Lung (tissue), 12 donors: ENCODE results near the gene APCDD1. TPM values are rescaled to one million over a fixed set of nuclear protein-coding genes. Genes with fewer than 3 reads are reported as not detected.

ENCODE experiments used
- ATAC-seq: fragments of 200-7000 bp; cut with Tn5 transposase; one replicate; pipeline ENCODE4 v1.9.1; 2020; ENCODE audit warnings: moderate number of reproducible peaks; ENCODE audit not compliant: insufficient read depth, low FRiP score
- DNase-seq, 3 donors: peaks; one replicate each; pipeline ENCODE4 v3.0.0-alpha.2; 2013 to 2017
- H3K27ac ChIP-seq, 2 donors: one replicate each; pipeline ENCODE4 v1.5.1; 2013; ENCODE audit warnings: mild to moderate bottlenecking in 2 of 2, moderate library complexity in 2 of 2, control low read depth in 1 of 2, inconsistent platforms in 1 of 2, low read depth in 1 of 2, low read length in 1 of 2
- H3K27me3 ChIP-seq, 3 donors: one replicate each; pipeline ENCODE4 v1.5.1; 2013; ENCODE audit warnings: low read length in 2 of 3; ENCODE audit not compliant: control insufficient read depth in 3 of 3, insufficient read depth in 3 of 3
- H3K36me3 ChIP-seq, 4 donors: one replicate each; pipeline ENCODE4 v1.5.1; 2013; ENCODE audit warnings: low read length in 4 of 4, mild to moderate bottlenecking in 1 of 4, moderate library complexity in 1 of 4; ENCODE audit not compliant: control insufficient read depth in 4 of 4, insufficient read depth in 4 of 4
- H3K4me1 ChIP-seq, 5 donors: one replicate each; pipeline ENCODE4 v1.5.1; 2013; ENCODE audit warnings: low read length in 5 of 5, mild to moderate bottlenecking in 2 of 5, moderate library complexity in 1 of 5; ENCODE audit not compliant: control insufficient read depth in 5 of 5, insufficient read depth in 5 of 5
- H3K4me3 ChIP-seq: one replicate; pipeline ENCODE4 v1.5.1; 2013; ENCODE audit warnings: mild to moderate bottlenecking, control low read depth, moderate library complexity
- H3K9ac ChIP-seq, 2 donors: one replicate each; pipeline ENCODE4 v1.5.1; 2013; ENCODE audit warnings: low read length in 2 of 2, control low read depth in 1 of 2; ENCODE audit not compliant: insufficient read depth in 1 of 2
- H3K9me3 ChIP-seq, 4 donors: one replicate each; pipeline ENCODE4 v1.5.1; 2013; ENCODE audit warnings: low read length in 3 of 4, mild to moderate bottlenecking in 1 of 4, moderate library complexity in 1 of 4; ENCODE audit not compliant: control insufficient read depth in 4 of 4, insufficient read depth in 3 of 4
- WGBS, 2 donors: extraction: QIAGEN DNeasy Blood & Tissue Kit; methylation state at CpG; one replicate each; pipeline ENCODE4 v1.1.7; 2013; 5-methylcytosine and 5-hydroxymethylcytosine counted together
- polyA plus RNA-seq, 2 donors: library from polyadenylated mRNA; stranded (reverse); fragments of 200-250 nt; gene quantifications; one replicate each; pipeline ENCODE4 v1.2.1, GENCODE V29; 2013
- total RNA-seq, 2 donors: library from RNA; depleted of rRNA in 1 of 2; stranded (reverse); fragments of >200 nt in 1 of 2; gene quantifications; one replicate each; pipeline ENCODE4 v1.2.1, GENCODE V29; 2014 to 2021
- TF ChIP-seq, protein P1 (sequence below): IDR thresholded peaks from 2 replicates; pipeline ENCODE4 v1.5.1; 2012; ENCODE audit warnings: mild to moderate bottlenecking; ENCODE audit errors: control extremely low read depth, extremely low read depth
- donor health status: control.
- donor health status: control.
- donor health status: Bipolar disorder and iron deficiency.
- donor health status: healthy.
- donor health status: DM: yes; HTN: yes; CAD: no.

Gene APCDD1
- total and polyA plus RNA-seq, 4 donors = 6.8 to 77.4 (median 29.3) TPM

DNA sequence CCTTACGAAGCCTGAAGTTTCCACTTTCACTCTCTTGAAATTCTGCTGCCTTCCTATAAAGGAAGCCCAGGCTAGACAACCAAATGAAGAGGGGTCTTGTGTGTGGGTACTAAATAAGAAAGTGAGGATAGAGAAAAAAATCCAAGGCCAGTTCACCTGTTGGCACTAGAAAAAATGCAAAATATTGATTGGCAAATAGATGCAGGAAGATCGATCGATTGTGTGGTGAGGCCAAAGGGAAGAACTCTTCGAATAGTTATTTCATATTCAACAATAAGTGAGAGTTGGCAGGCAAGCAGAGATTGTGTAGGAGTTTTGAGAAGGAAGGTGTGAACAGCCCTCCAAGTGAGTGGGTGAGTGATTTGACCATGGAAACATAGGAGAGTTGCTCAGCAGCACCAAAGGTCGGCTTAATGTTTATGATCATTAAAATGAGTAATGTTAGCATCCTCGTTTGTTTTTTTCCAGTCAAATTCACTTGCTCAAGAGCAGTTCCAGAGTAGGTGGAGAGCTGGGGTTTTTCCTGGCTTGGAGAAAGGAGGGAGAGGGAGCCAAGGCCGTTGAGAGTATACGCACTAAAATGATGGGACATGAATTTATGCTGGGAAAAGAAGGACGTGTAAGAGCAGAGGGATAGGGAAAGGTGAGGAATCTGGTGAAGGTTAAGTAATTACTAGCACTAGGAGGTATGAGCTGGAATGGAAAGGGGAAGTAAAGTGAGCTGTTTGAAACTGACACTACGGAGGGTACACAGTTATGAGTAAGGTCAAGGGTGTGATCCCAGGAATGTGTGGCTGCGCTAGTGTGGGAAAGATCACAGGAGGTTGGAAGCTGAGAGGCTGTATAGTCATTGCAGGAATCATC is 70.3 kb downstream of the APCDD1 start:
- TF ChIP-seq, protein P1, sequence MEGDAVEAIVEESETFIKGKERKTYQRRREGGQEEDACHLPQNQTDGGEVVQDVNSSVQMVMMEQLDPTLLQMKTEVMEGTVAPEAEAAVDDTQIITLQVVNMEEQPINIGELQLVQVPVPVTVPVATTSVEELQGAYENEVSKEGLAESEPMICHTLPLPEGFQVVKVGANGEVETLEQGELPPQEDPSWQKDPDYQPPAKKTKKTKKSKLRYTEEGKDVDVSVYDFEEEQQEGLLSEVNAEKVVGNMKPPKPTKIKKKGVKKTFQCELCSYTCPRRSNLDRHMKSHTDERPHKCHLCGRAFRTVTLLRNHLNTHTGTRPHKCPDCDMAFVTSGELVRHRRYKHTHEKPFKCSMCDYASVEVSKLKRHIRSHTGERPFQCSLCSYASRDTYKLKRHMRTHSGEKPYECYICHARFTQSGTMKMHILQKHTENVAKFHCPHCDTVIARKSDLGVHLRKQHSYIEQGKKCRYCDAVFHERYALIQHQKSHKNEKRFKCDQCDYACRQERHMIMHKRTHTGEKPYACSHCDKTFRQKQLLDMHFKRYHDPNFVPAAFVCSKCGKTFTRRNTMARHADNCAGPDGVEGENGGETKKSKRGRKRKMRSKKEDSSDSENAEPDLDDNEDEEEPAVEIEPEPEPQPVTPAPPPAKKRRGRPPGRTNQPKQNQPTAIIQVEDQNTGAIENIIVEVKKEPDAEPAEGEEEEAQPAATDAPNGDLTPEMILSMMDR = no peak
- Histone ChIP-seq H3K36me3 (no peaks in the 10 kb centered on the region), H3K27ac (no peak overlapping the region), H3K9me3 (no peaks in the 10 kb centered on the region), H3K9ac (no peak overlapping the region), H3K27me3 (no peaks in the 10 kb centered on the region), H3K4me3 (no peak overlapping the region), H3K4me1 (peaks cover 2 to 15% (median 4%) of the 10 kb centered on the region in 5 donors)
- DNase-seq (no peak), ATAC-seq (no peak)
- WGBS, 2 donors = 56 to 62% methylated on average over 11 of the region's 11 CpGs

DNA sequence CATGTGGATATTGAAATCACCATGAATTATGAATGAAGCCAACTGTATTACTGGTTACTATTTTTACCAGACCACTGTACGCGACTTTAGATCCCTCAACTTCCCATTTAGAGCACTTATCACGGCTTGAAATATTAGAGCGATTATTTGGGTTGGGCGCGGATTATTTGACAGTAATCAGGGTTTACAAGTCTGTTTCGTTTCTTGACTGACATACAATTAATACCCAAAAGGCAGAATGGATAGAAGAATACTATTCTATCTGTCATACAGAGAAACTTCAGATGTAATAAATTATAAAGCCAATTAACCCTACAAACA is 70.9 kb downstream of the APCDD1 start:
- TF ChIP-seq, protein P1 = no peak
- DNase-seq (no peak), ATAC-seq (no peak)
- 33 to 52% methylated on average over 7 of the region's 7 CpGs for WGBS, 2 donors
- H3K27ac ChIP-seq = no peak overlapping the region
- H3K4me3 ChIP-seq = no peak overlapping the region
- H3K36me3 ChIP-seq = no peaks in the 10 kb centered on the region
- peaks cover 0 to 20% (median 6%) of the 10 kb centered on the region in 5 donors for H3K4me1 ChIP-seq
- H3K9me3 ChIP-seq = no peaks in the 10 kb centered on the region
- H3K27me3 ChIP-seq = no peaks in the 10 kb centered on the region
- no peak overlapping the region for H3K9ac ChIP-seq

DNA sequence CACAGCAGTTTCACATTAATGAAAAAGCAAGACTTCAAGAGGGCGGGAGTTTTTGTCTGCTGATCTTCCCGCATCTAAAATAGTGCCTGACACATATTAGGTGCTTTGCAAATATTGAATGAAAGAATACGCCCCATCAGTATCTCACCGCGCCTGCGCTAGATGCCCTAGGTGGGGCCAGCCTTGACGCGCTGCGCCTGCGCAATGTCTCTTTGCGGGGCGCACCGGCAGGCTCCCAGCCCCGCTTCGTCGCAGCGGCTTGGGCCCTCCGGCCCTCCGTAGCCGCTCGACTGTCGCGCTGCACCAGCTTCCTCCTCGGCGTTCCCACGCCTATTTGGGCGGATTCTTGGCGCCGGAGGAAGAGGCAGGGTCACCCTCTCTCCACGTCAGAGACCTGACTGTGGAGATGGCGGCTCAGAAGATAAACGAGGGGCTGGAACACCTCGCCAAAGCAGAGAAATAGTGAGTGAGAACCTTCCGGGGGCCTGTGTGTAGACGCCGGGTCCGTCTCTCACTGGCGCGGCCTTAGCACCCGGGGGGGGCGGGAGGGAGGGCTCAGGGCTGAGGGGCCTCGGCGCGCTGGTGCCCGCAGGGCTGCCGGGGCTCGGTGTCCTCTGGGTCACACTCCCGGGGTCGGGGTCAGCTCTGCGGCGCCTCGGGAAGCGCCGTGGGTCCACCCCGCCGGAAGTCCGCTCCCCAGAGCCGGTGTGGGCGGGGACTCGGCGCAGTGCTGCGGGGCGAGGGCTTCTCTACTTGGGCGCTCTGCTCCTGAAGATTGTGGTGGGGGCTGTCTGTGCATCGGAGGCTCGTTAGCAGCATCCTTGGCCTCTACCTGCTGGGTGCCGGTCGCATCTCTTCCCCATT is 71.5 kb downstream of the APCDD1 start, which contains the start of gene NAPG:
Gene NAPG (plus strand): TSS at position 331 of the 864 bp plus-strand sequence. CDS start 76 bp downstream, at position 407.
- WGBS, 2 donors = 1% methylated on average over 58 to 68 of the region's 68 CpGs
- ATAC-seq (peak; percentile 94), DNase-seq (peak; percentile 93 to 97 (median 95))
- no peaks in the 10 kb centered on the region for H3K27me3 ChIP-seq
- H3K9ac ChIP-seq = peak within 1 kb of the TSS; percentile 72 to 91
- no peaks in the 10 kb centered on the region for H3K9me3 ChIP-seq
- peaks cover 0 to 24% (median 6%) of the 10 kb centered on the region in 5 donors for H3K4me1 ChIP-seq
- H3K36me3 ChIP-seq = no peaks in the 10 kb centered on the region
- peak within 1 kb of the TSS; percentile 94 for H3K4me3 ChIP-seq
- TF ChIP-seq, protein P1 = no peak
- peak within 1 kb of the TSS; percentile 87 to 92 for H3K27ac ChIP-seq
